OCI-LY1 (cell line): ENCODE data around the gene PARD3B.

Experiments
- H2AFZ ChIP-seq: fragments of 200-600 bp; sonication (generic), shearing (Covaris generic); 2 replicates; pipeline ENCODE4 v1.6.0; 2014; ENCODE audit warnings: antibody characterized with exemption, mild to moderate bottlenecking, low read length
- H3F3A ChIP-seq: fragments of 200-600 bp; sonication (generic), shearing (Covaris generic); 2 replicates; pipeline ENCODE4 v1.6.0; 2014; ENCODE audit warnings: mild to moderate bottlenecking, antibody characterized with exemption, low read length, moderate library complexity; ENCODE audit not compliant: insufficient read depth
- H3K27ac ChIP-seq: fragments of 200-600 bp; sonication (generic); 2 replicates; pipeline ENCODE4 v1.5.1; 2014; ENCODE audit warnings: low read length, mixed run types, mild to moderate bottlenecking, low read depth; ENCODE audit not compliant: poor library complexity, severe bottlenecking
- H3K27me3 ChIP-seq: fragments of 200-600 bp; sonication (generic); 2 replicates; pipeline ENCODE4 v1.6.0; 2014; ENCODE audit warnings: antibody characterized with exemption, mild to moderate bottlenecking, low read length, moderate library complexity; ENCODE audit not compliant: insufficient read depth
- H3K36me3 ChIP-seq: fragments of 200-600 bp; sonication (generic); 2 replicates; pipeline ENCODE4 v1.6.1; 2014; ENCODE audit warnings: mild to moderate bottlenecking, antibody characterized with exemption, low read length, moderate library complexity, mixed read lengths; ENCODE audit not compliant: insufficient read depth
- H3K4me1 ChIP-seq: fragments of 200-600 bp; sonication (generic); 2 replicates; pipeline ENCODE4 v1.5.1; 2014; ENCODE audit warnings: mild to moderate bottlenecking, low read length, moderate library complexity; ENCODE audit not compliant: insufficient read depth, severe bottlenecking
- H3K4me2 ChIP-seq: fragments of 200-600 bp; sonication (generic), shearing (Covaris generic); 2 replicates; pipeline ENCODE4 v1.6.1; 2014; ENCODE audit warnings: low read length
- H3K4me3 ChIP-seq: fragments of 200-600 bp; sonication (generic); 2 replicates; pipeline ENCODE4 v1.5.1; 2014; ENCODE audit warnings: low read length, low read depth, mild to moderate bottlenecking, mixed read lengths; ENCODE audit not compliant: poor library complexity, severe bottlenecking
- H3K79me2 ChIP-seq: fragments of 200-600 bp; shearing (Covaris generic); 2 replicates; pipeline ENCODE4 v1.6.1; 2016; ENCODE audit warnings: mixed run types, low read length, mixed read lengths; ENCODE audit not compliant: insufficient read depth
- H3K9ac ChIP-seq: fragments of 200-600 bp; sonication (generic), shearing (Covaris generic); 2 replicates; pipeline ENCODE4 v1.6.1; 2014; ENCODE audit warnings: mild to moderate bottlenecking, low read length, mixed read lengths
- H3K9me2 ChIP-seq: fragments of 200-600 bp; sonication (generic), shearing (Covaris generic); 2 replicates; pipeline ENCODE4 v1.6.1; 2014; ENCODE audit warnings: low read depth, mild to moderate bottlenecking, low read length, mixed read lengths
- H3K9me3 ChIP-seq: fragments of 200-600 bp; shearing (Covaris generic); 2 replicates; pipeline ENCODE4 v1.6.1; 2014; ENCODE audit warnings: low read length, mixed read lengths
- H4K20me1 ChIP-seq: fragments of 200-600 bp; sonication (generic), shearing (Covaris generic); 2 replicates; pipeline ENCODE4 v1.6.0; 2016; ENCODE audit warnings: mild to moderate bottlenecking, low read length; ENCODE audit not compliant: insufficient read depth
- CTCF ChIP-seq: fragments of 200-600 bp; sonication (generic), shearing (Covaris generic); IDR thresholded peaks from 2 replicates; pipeline ENCODE4 v1.5.1; 2017; ENCODE audit warnings: mild to moderate bottlenecking, antibody characterized with exemption, low read length, moderate library complexity, mixed read lengths
- EZH2 ChIP-seq: fragments of 200-600 bp; sonication (generic), shearing (Covaris generic); IDR thresholded peaks from 2 replicates; pipeline ENCODE4 v1.8.0; 2017; ENCODE audit warnings: borderline replicate concordance, mixed run types, mild to moderate bottlenecking, antibody characterized with exemption, low read length, moderate library complexity, mixed read lengths

PARD3B gene

GRCh38 chr2:204824751-204825453, 279.6 kb downstream of the PARD3B start:
- H3K9me2 ChIP-seq: no peaks in the 10 kb centered on the region
- no peaks in the 10 kb centered on the region for H3K36me3 ChIP-seq
- no peaks in the 10 kb centered on the region for H4K20me1 ChIP-seq
- H3K4me1 ChIP-seq: no peaks in the 10 kb centered on the region
- H3K9ac ChIP-seq: no peak overlapping the region
- no peak overlapping the region for H3K4me2 ChIP-seq
- TF ChIP-seq CTCF: no peak
- TF ChIP-seq EZH2: no peak
- H3K27ac ChIP-seq: no peak overlapping the region
- H3K4me3 ChIP-seq: no peak overlapping the region
- no peaks in the 10 kb centered on the region for H3K27me3 ChIP-seq
- no peaks in the 10 kb centered on the region for H3F3A ChIP-seq
- H2AFZ ChIP-seq: no peak overlapping the region
- no peaks in the 10 kb centered on the region for H3K79me2 ChIP-seq
- no peaks in the 10 kb centered on the region for H3K9me3 ChIP-seq

DNA sequence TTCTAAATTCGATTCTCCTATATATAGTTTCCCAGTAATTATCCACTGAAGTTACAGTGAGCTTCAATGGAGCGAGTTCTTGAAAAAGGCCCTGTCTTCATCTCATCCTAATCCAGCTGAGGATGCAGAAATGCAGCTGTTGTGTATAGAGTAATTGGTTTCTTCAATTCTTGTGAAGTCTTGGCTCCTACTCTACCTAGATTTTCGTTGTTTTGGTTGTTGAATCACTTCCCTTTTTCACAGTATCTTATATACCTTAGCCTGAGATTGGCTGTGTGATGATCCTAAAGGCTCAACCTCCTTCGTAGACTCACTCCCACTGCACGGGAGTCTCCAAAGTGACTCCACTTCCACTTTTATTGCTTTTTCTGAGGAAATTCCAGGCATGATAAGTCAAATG, 280.4 kb downstream of the PARD3B start:
- TF ChIP-seq EZH2 (no peak), CTCF (no peak)
- Histone ChIP-seq H3K9me2 (no peaks in the 10 kb centered on the region), H3K9me3 (no peaks in the 10 kb centered on the region), H3K4me3 (no peak overlapping the region), H3K27me3 (no peaks in the 10 kb centered on the region), H3K9ac (no peak overlapping the region), H3K79me2 (no peaks in the 10 kb centered on the region), H2AFZ (no peak overlapping the region), H3K4me2 (no peak overlapping the region), H4K20me1 (no peaks in the 10 kb centered on the region), H3F3A (no peaks in the 10 kb centered on the region), H3K27ac (no peak overlapping the region), H3K36me3 (no peaks in the 10 kb centered on the region), H3K4me1 (no peaks in the 10 kb centered on the region)

GRCh38 chr2:204827701-204828590, 282.7 kb downstream of the PARD3B start:
- Histone ChIP-seq H3K4me3 (no peak overlapping the region), H2AFZ (no peak overlapping the region), H3K79me2 (no peaks in the 10 kb centered on the region), H3K36me3 (no peaks in the 10 kb centered on the region), H3K27ac (no peak overlapping the region), H3K4me2 (no peak overlapping the region), H3K9me2 (no peaks in the 10 kb centered on the region), H4K20me1 (no peaks in the 10 kb centered on the region), H3K27me3 (no peaks in the 10 kb centered on the region), H3F3A (no peaks in the 10 kb centered on the region), H3K4me1 (no peaks in the 10 kb centered on the region), H3K9ac (no peak overlapping the region), H3K9me3 (no peaks in the 10 kb centered on the region)
- no peak for TF ChIP-seq EZH2
- TF ChIP-seq CTCF: no peak
